IgD-negative memory B cell (primary cell): ENCODE results near the gene ALS2CL. TPM values are rescaled to one million over a fixed set of nuclear protein-coding genes. Genes with fewer than 3 reads are reported as not detected.
"Not testable (repeated sequence)": the region's sequence is repeated elsewhere in the genome, so short reads cannot be mapped to it uniquely, and the experiment has no call there.

ENCODE experiments used
- H3K27ac Mint-ChIP-seq, 3 donors: one replicate each; pipeline ENCODE4 v1.8.0; 2020 to 2022; ENCODE audit warnings: mild to moderate bottlenecking in 3 of 3, mixed read lengths in 3 of 3, moderate library complexity in 1 of 3
- H3K27me3 Mint-ChIP-seq: one replicate; pipeline ENCODE4 v1.8.0; 2021; ENCODE audit warnings: mixed read lengths
- H3K36me3 Mint-ChIP-seq: one replicate; pipeline ENCODE4 v1.8.0; 2020; ENCODE audit warnings: mild to moderate bottlenecking, mixed read lengths
- H3K4me1 Mint-ChIP-seq, 3 donors: one replicate each; pipeline ENCODE4 v1.8.0; 2020 to 2022; ENCODE audit warnings: mixed read lengths in 3 of 3, mild to moderate bottlenecking in 1 of 3
- H3K4me3 Mint-ChIP-seq, 4 donors: one replicate each; pipeline ENCODE4 v1.8.0; 2020 to 2022; ENCODE audit warnings: mild to moderate bottlenecking in 4 of 4, mixed read lengths in 4 of 4, moderate library complexity in 3 of 4
- H3K9me3 Mint-ChIP-seq, 3 donors: one replicate each; pipeline ENCODE4 v1.8.0; 2020 to 2021; ENCODE audit warnings: mixed read lengths in 3 of 3, mild to moderate bottlenecking in 1 of 3
- polyA plus RNA-seq: library from polyadenylated mRNA; unstranded; fragments of 300-500 nt; fragmentation: Illumina TruSeq; gene quantifications from one replicate; pipeline ENCODE4 v1.2.3, GENCODE V29; 2021

Gene ALS2CL
- polyA plus RNA-seq: 0.10 TPM

- Mint-ChIP-seq H3K36me3 (no peaks in the 10 kb centered on the region), H3K27ac (peak within 1 kb of the TSS in 2 of 3 donors; percentile 23 to 39), H3K4me1 (peaks cover 5 to 22% (median 14%) of the 10 kb centered on the region in 3 donors), H3K27me3 (peaks cover 5% of the 10 kb centered on the region), H3K9me3 (peaks cover 0 to 2% (median 0%) of the 10 kb centered on the region in 3 donors), H3K4me3 (peak within 1 kb of the TSS; percentile 83 to 92 (median 89))
Observed at GRCh38 chr3:46693038-46693891, at the start of gene ALS2CL. TSS of gene ALS2CL (minus strand) at chr3:46693679. CDS start at chr3:46689440, 4,239 bp downstream.

- no peak overlapping the region for H3K27ac Mint-ChIP-seq
- H3K27me3 Mint-ChIP-seq: peaks cover 10% of the 10 kb centered on the region
- peaks cover 0 to 5% (median 0%) of the 10 kb centered on the region in 3 donors for H3K4me1 Mint-ChIP-seq
- peaks cover 4% of the 10 kb centered on the region for H3K36me3 Mint-ChIP-seq
- H3K4me3 Mint-ChIP-seq: no peak overlapping the region
- H3K9me3 Mint-ChIP-seq: peaks cover 0 to 3% (median 2%) of the 10 kb centered on the region in 3 donors
Observed at GRCh38 chr3:46742992-46743585, 49.6 kb upstream of the ALS2CL start.

GRCh38 chr3:46739565-46739964, 46.1 kb upstream of the ALS2CL start:
- H3K4me1 Mint-ChIP-seq, H3K9me3 Mint-ChIP-seq, H3K27me3 Mint-ChIP-seq, H3K36me3 Mint-ChIP-seq, H3K27ac Mint-ChIP-seq, H3K4me3 Mint-ChIP-seq: not testable (repeated sequence)

- H3K27ac Mint-ChIP-seq: no peak overlapping the region
- H3K4me3 Mint-ChIP-seq: no peak overlapping the region
- peaks cover 8% of the 10 kb centered on the region for H3K27me3 Mint-ChIP-seq
- H3K9me3 Mint-ChIP-seq: peaks cover 0 to 3% (median 2%) of the 10 kb centered on the region in 3 donors
- H3K4me1 Mint-ChIP-seq: no peaks in the 10 kb centered on the region
- H3K36me3 Mint-ChIP-seq: peaks cover 9% of the 10 kb centered on the region
Observed at GRCh38 chr3:46737329-46737731, 43.9 kb upstream of the ALS2CL start.

- Mint-ChIP-seq H3K9me3 (peaks cover 0 to 3% (median 2%) of the 10 kb centered on the region in 3 donors), H3K27ac (no peak overlapping the region), H3K4me3 (no peak overlapping the region), H3K27me3 (peaks cover 4% of the 10 kb centered on the region), H3K4me1 (no peaks in the 10 kb centered on the region), H3K36me3 (peaks cover 7% of the 10 kb centered on the region)
Observed at GRCh38 chr3:46736006-46736872, 42.8 kb upstream of the ALS2CL start.

GRCh38 chr3:46734773-46735172, 41.3 kb upstream of the ALS2CL start:
- no peak overlapping the region for H3K4me3 Mint-ChIP-seq
- peaks cover 7% of the 10 kb centered on the region for H3K36me3 Mint-ChIP-seq
- peaks cover 0 to 3% (median 2%) of the 10 kb centered on the region in 3 donors for H3K9me3 Mint-ChIP-seq
- H3K27me3 Mint-ChIP-seq: peaks cover 4% of the 10 kb centered on the region
- H3K27ac Mint-ChIP-seq: peak overlapping the region in 1 of 3 donors; percentile 78
- no peaks in the 10 kb centered on the region for H3K4me1 Mint-ChIP-seq

- Mint-ChIP-seq H3K4me1 (no peaks in the 10 kb centered on the region), H3K9me3 (no peaks in the 10 kb centered on the region), H3K27me3 (peaks cover 1% of the 10 kb centered on the region), H3K4me3 (no peak overlapping the region), H3K27ac (no peak overlapping the region), H3K36me3 (peaks cover 7% of the 10 kb centered on the region)
Observed at GRCh38 chr3:46733026-46733800, 39.7 kb upstream of the ALS2CL start.

GRCh38 chr3:46731795-46732194, 38.3 kb upstream of the ALS2CL start:
- Mint-ChIP-seq H3K4me1 (no peaks in the 10 kb centered on the region), H3K27me3 (peaks cover 1% of the 10 kb centered on the region), H3K4me3 (no peak overlapping the region), H3K36me3 (peaks cover 2% of the 10 kb centered on the region), H3K9me3 (no peaks in the 10 kb centered on the region), H3K27ac (no peak overlapping the region)

GRCh38 chr3:46730819-46731218, 37.3 kb upstream of the ALS2CL start:
- Mint-ChIP-seq H3K27me3 (peaks cover 7% of the 10 kb centered on the region), H3K27ac (no peak overlapping the region), H3K36me3 (peaks cover 2% of the 10 kb centered on the region), H3K9me3 (no peaks in the 10 kb centered on the region), H3K4me1 (no peaks in the 10 kb centered on the region), H3K4me3 (no peak overlapping the region)

- Mint-ChIP-seq H3K36me3 (no peaks in the 10 kb centered on the region), H3K27ac (no peak overlapping the region), H3K4me1 (no peaks in the 10 kb centered on the region), H3K4me3 (no peak overlapping the region), H3K9me3 (no peaks in the 10 kb centered on the region), H3K27me3 (peaks cover 11% of the 10 kb centered on the region)
Observed at GRCh38 chr3:46729038-46729437, 35.6 kb upstream of the ALS2CL start.

GRCh38 chr3:46725621-46726314, 32.3 kb upstream of the ALS2CL start:
- H3K9me3 Mint-ChIP-seq: peaks cover 0 to 3% (median 0%) of the 10 kb centered on the region in 3 donors
- peaks cover 11% of the 10 kb centered on the region for H3K27me3 Mint-ChIP-seq
- H3K27ac Mint-ChIP-seq: no peak overlapping the region
- no peaks in the 10 kb centered on the region for H3K4me1 Mint-ChIP-seq
- H3K36me3 Mint-ChIP-seq: no peaks in the 10 kb centered on the region
- H3K4me3 Mint-ChIP-seq: no peak overlapping the region

GRCh38 chr3:46724424-46724823, 30.9 kb upstream of the ALS2CL start:
- peaks cover 0 to 3% (median 0%) of the 10 kb centered on the region in 3 donors for H3K9me3 Mint-ChIP-seq
- H3K4me1 Mint-ChIP-seq: no peaks in the 10 kb centered on the region
- H3K27me3 Mint-ChIP-seq: peaks cover 17% of the 10 kb centered on the region
- H3K36me3 Mint-ChIP-seq: no peaks in the 10 kb centered on the region
- no peak overlapping the region for H3K4me3 Mint-ChIP-seq
- no peak overlapping the region for H3K27ac Mint-ChIP-seq

GRCh38 chr3:46722443-46722842, 29.0 kb upstream of the ALS2CL start:
- peaks cover 0 to 3% (median 0%) of the 10 kb centered on the region in 3 donors for H3K9me3 Mint-ChIP-seq
- H3K4me1 Mint-ChIP-seq: peaks cover 0 to 2% (median 1%) of the 10 kb centered on the region in 3 donors
- H3K4me3 Mint-ChIP-seq: no peak overlapping the region
- peaks cover 26% of the 10 kb centered on the region for H3K27me3 Mint-ChIP-seq
- no peaks in the 10 kb centered on the region for H3K36me3 Mint-ChIP-seq
- H3K27ac Mint-ChIP-seq: no peak overlapping the region

- peaks cover 22% of the 10 kb centered on the region for H3K27me3 Mint-ChIP-seq
- peaks cover 0 to 2% (median 1%) of the 10 kb centered on the region in 3 donors for H3K4me1 Mint-ChIP-seq
- H3K9me3 Mint-ChIP-seq: peaks cover 0 to 3% (median 0%) of the 10 kb centered on the region in 3 donors
- peaks cover 1% of the 10 kb centered on the region for H3K36me3 Mint-ChIP-seq
- no peak overlapping the region for H3K4me3 Mint-ChIP-seq
- peak overlapping the region in 1 of 3 donors; percentile 9 for H3K27ac Mint-ChIP-seq
Observed at GRCh38 chr3:46721009-46721408, 27.5 kb upstream of the ALS2CL start.
